AG09309 (cell line): ENCODE data around the gene RASGRP4.

ENCODE experiments used
- DNase-seq: peaks from one replicate; pipeline ENCODE4 v3.0.0-alpha.2; 2010; ENCODE audit warnings: low read depth
- H3K4me3 ChIP-seq: 2 replicates; pipeline ENCODE4 v1.5.1; 2011; ENCODE audit warnings: mild to moderate bottlenecking, low read depth, low read length, moderate library complexity; ENCODE audit not compliant: control insufficient read depth
- CTCF ChIP-seq: IDR thresholded peaks from 2 replicates; pipeline ENCODE4 v1.5.1; 2011; ENCODE audit warnings: mild to moderate bottlenecking, low read depth, low read length, inconsistent platforms; ENCODE audit not compliant: insufficient read depth, control insufficient read depth; ENCODE audit errors: missing control alignments

Gene RASGRP4

GRCh38 chr19:38361633-38362075 is 64.4 kb downstream of the RASGRP4 start:
- TF ChIP-seq CTCF = peak; percentile 20
- no peak for DNase-seq
- peak overlapping the region; percentile 70 for H3K4me3 ChIP-seq

GRCh38 chr19:38360839-38361631 is 65.0 kb downstream of the RASGRP4 start:
- peak overlapping the region; percentile 70 for H3K4me3 ChIP-seq
- no peak for TF ChIP-seq CTCF
- DNase-seq = no peak

- TF ChIP-seq CTCF = no peak
- DNase-seq = no peak
Observed at GRCh38 chr19:38360351-38360750, 65.7 kb downstream of the RASGRP4 start.

GRCh38 chr19:38359242-38360021 is 66.6 kb downstream of the RASGRP4 start:
- no peak for TF ChIP-seq CTCF
- H3K4me3 ChIP-seq = no peak overlapping the region
- DNase-seq = no peak

More at GRCh38 chr19:38360351-38360750, 65.7 kb downstream of the RASGRP4 start:
- no peak overlapping the region for H3K4me3 ChIP-seq
